Muscle layer of duodenum (tissue), 2 donors: ENCODE measurements around the gene STYXL1.
"Not testable (repeated sequence)": the region's sequence is repeated elsewhere in the genome, so short reads cannot be mapped to it uniquely, and the experiment has no call there.

Experiments used
- H3K27ac ChIP-seq: one replicate; pipeline ENCODE4 v1.7.0; 2013; ENCODE audit warnings: mild to moderate bottlenecking, low read length
- H3K27me3 ChIP-seq: one replicate; pipeline ENCODE4 v1.7.0; 2013; ENCODE audit warnings: low read depth, mild to moderate bottlenecking, control low read depth, low read length
- H3K36me3 ChIP-seq, 2 donors: one replicate each; pipeline ENCODE4 v1.7.0; 2013; ENCODE audit warnings: low read length in 2 of 2, control low read depth in 1 of 2, mild to moderate bottlenecking in 1 of 2; ENCODE audit not compliant: insufficient read depth in 2 of 2, control insufficient read depth in 1 of 2
- H3K4me1 ChIP-seq, 2 donors: one replicate each; pipeline ENCODE4 v1.7.0; 2013; ENCODE audit warnings: low read length in 2 of 2, mild to moderate bottlenecking in 2 of 2, control low read depth in 1 of 2, moderate library complexity in 1 of 2; ENCODE audit not compliant: insufficient read depth in 2 of 2, control insufficient read depth in 1 of 2
- H3K4me3 ChIP-seq, 2 donors: one replicate each; pipeline ENCODE4 v1.7.0; 2013; ENCODE audit warnings: low read length in 2 of 2, low read depth in 1 of 2, mild to moderate bottlenecking in 1 of 2
- H3K9me3 ChIP-seq, 2 donors: one replicate each; pipeline ENCODE4 v1.7.0; 2013; ENCODE audit warnings: low read length in 2 of 2, control low read depth in 1 of 2, mild to moderate bottlenecking in 1 of 2; ENCODE audit not compliant: control insufficient read depth in 1 of 2
- donor health status: healthy.

The STYXL1 gene

DNA sequence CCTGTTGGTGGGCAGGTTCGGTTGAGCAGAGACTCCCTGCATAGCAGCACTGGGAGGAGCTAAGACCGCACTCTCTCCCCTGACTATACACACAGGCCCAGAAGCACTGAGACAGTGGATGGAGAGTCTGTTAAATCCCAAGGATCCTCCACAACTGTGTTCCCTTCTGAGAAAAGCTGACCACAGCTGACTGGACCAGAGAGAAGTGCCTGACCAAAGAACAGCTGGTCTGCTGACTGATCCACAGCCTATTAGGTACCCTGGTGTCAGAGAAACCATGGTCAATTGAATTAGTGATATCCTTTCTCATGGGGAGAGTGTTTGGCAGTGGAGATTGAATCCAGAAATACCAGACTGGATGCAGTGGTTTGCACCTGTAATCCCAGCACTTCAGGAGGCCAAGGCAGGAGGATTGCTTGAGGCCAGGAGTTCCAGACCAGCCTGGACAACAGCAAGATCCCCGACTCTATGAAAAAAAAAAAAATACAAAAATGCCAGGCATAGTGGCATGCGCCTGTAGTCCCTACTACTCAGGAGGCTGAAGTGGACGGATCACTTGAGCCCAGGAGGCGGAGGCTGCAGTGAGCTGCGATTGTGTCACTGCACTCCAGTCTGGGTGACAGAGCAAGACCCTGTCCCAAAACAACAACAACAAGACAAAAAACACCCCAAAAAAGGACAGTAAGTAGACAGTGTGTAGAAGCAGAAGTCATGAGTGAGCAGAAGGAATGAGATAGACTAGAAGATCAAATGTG lies 25.6 kb downstream of the STYXL1 start:
- peaks cover 8 to 19% of the 10 kb centered on the region in 2 donors for H3K36me3 ChIP-seq
- no peak overlapping the region for H3K4me3 ChIP-seq
- H3K4me1 ChIP-seq = no peaks in the 10 kb centered on the region
- H3K27me3 ChIP-seq = no peaks in the 10 kb centered on the region
- H3K27ac ChIP-seq = no peak overlapping the region
- no peaks in the 10 kb centered on the region for H3K9me3 ChIP-seq

DNA sequence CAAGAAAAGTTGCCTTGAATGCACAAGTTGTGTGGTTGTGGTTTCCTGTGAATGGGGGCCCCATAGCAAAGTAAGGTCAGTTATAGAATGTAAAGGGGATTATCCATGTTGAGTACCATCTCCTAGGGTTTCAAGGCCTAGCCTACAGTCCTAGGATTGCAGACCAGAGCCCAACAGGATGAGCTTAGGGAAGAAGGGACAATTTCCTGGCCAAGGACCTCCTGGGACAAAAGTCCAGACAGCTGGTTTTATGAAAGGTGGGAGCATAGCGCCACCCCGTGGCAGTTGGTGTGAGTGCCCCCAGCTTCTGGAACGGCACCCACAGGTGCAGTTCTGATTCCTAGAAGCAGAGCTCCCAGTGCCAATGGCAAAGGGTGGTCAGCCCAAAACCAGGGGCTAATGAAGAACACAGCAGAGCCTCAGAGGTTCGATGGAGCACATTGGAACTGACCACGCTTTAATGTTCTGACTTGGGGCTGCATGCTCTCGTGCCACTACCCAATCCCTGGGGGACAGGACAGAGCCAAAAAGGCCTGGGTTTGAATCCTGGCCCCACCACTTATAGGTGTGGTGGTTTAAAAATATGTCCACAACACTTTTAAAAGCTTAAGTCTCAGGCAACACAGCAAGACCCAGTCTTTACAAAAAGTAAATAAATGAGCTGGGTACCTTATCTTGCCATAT lies 27.6 kb downstream of the STYXL1 start:
- Histone ChIP-seq H3K4me3 (no peak overlapping the region), H3K27ac (no peak overlapping the region), H3K36me3 (peaks cover 8 to 16% of the 10 kb centered on the region in 2 donors), H3K27me3 (no peaks in the 10 kb centered on the region), H3K4me1 (no peaks in the 10 kb centered on the region), H3K9me3 (no peaks in the 10 kb centered on the region)

DNA sequence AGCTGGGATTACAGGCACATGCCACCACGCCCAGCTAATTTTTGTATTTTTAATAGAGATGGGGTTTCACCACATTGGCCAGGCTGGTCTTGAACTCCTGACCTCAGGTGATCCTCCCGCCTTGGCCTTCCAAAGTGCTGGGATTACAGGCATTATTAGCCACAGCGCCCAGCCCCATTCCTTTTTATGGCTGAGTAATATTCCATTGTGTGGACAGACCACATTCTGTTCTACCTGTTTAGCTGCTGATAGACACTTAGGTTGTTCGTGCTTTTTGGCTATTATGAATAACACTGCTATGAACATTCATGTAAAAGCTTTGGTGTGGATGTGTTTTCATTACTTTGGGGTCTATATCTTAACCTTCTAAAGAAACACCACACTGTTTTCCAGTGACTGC lies 29.3 kb downstream of the STYXL1 start:
- H3K4me3 ChIP-seq, H3K4me1 ChIP-seq, H3K27ac ChIP-seq, H3K27me3 ChIP-seq, H3K9me3 ChIP-seq: not testable (repeated sequence)
- H3K36me3 ChIP-seq = peaks cover 8 to 16% of the 10 kb centered on the region in 2 donors

DNA sequence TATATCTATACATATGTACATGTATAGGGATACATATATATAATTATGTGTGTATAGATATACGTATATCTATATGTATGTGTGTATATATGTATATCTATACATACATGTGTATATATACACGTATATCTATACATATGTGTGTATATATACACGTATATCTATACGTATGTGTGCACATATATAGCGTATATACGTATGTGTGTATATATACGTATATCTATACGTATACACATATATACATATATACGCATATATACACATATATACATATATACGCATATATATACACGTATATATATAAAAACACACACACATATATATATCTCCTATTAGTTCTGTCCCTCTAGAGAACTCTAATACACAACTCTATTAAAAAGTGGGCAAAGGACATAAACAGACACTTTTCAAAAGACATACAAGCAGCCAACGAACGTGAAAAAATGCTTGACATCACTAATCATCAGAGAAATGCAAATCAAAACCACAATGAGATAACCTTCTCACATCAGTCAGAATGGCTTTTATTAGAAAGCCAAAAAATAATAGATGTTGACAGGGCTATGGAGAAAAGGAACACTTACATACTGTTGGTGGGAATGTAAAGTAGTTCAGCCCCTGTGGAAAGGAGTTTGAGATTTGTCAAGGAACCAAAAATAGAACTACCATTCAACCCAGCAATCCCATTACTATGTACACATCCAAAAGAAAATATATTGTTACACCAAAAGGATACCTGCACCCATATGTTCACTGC lies 31.4 kb downstream of the STYXL1 start:
- no peaks in the 10 kb centered on the region for H3K9me3 ChIP-seq
- H3K27ac ChIP-seq = no peak overlapping the region
- peaks cover under 1 to 8% of the 10 kb centered on the region in 2 donors for H3K36me3 ChIP-seq
- no peak overlapping the region for H3K4me3 ChIP-seq
- no peaks in the 10 kb centered on the region for H3K27me3 ChIP-seq
- H3K4me1 ChIP-seq = peaks cover 0 to 6% of the 10 kb centered on the region in 2 donors

DNA sequence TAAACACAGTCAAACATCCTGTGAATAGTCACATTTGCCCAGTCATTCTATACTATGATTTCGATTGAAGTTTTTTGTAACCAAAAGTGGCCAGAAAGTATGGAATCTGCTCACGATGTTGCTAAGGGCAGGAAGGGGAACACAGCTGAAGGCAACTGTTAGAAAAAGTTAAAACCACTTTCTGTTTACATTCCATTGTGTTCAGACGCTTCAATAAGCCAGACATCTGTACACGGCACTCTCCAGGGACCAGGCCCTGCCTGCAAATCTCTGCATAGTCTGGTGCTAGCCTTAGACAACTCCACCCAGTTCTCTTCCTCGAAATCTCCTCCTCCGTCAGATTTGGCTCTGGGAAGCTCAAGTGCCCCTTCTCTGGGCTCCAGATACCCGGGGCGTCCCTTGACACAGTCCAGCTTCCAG lies 36.3 kb downstream of the STYXL1 start:
- H3K27me3 ChIP-seq = no peaks in the 10 kb centered on the region
- peaks cover 4 to 12% of the 10 kb centered on the region in 2 donors for H3K4me1 ChIP-seq
- H3K9me3 ChIP-seq = no peaks in the 10 kb centered on the region
- H3K36me3 ChIP-seq = no peaks in the 10 kb centered on the region
- H3K27ac ChIP-seq = no peak overlapping the region
- H3K4me3 ChIP-seq = no peak overlapping the region

DNA sequence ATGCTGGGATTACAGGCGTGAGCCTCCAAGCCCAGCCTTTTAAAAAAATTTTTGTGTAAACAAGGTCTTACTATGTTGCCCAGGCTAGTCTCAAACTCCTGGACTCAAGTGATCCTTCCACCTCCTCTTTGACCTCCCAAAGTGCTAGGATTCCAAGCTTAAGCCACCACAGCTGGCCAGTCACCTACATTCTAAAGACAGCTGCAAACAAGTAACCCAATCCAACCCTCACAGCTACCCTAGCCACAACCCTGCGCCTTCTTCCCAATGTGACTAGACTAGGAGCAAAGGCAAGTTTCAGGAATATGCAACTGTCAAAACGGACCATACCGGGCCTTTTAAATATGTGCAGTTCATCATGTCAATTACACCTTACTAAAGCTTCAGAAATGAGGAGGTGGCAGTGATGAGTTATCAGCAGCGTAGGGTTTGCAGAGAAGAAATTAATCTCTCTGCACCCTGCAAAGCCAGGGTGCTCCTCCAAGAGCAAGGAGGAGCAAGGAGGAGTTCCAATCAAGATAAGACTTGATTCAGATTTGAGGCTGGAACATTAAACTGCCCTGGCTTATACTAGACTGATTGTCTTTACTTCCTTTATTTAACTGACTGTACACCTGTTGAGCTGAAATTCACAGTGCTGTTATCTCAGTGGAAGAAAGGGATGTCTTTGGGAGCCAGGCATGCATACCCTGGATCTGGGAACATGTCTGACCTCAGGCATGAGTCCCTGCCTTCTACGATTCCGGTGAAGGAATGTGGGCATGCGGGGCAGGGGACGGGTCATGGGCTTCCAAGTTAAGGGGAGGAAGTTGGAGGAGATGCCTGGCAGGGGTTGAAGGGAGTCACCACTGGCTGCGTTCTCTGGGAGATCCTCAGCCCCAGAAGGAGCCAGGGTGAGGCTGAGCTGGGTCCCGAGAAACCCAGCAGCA lies 37.9 kb downstream of the STYXL1 start:
- no peak overlapping the region for H3K27ac ChIP-seq
- H3K4me3 ChIP-seq = no peak overlapping the region
- no peaks in the 10 kb centered on the region for H3K9me3 ChIP-seq
- no peaks in the 10 kb centered on the region for H3K27me3 ChIP-seq
- H3K36me3 ChIP-seq = peaks cover 0 to 4% of the 10 kb centered on the region in 2 donors
- peaks cover 4 to 12% of the 10 kb centered on the region in 2 donors for H3K4me1 ChIP-seq

DNA sequence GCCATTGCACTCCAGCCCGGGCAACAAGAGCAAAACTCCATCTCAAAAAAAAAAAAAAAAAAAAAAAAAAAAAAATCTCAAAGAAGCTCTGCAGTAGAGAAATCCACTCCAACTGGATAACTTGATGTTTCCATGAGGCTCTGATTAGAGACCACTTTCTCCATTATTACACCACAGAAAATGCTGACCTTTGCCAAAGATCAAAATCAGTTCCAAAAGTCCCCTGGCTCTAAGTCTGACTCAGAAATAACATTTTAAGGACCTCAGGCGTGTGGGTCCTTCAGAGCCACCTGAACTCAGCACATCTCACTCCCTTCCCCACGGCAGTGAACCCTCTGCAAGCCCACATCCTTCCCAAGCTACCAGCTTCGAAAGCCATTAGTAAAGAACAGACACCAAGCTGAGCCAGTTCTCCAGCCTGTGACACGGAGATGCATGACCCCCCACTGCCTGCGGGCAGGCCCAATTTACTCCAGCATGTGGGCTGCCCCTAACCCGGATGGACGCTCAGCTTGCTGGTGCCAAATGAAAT lies 39.6 kb downstream of the STYXL1 start:
- H3K4me1 ChIP-seq = peaks cover 4 to 12% of the 10 kb centered on the region in 2 donors
- no peaks in the 10 kb centered on the region for H3K9me3 ChIP-seq
- H3K27ac ChIP-seq = no peak overlapping the region
- H3K27me3 ChIP-seq = no peaks in the 10 kb centered on the region
- no peak overlapping the region for H3K4me3 ChIP-seq
- H3K36me3 ChIP-seq = peaks cover 8 to 9% of the 10 kb centered on the region in 2 donors

DNA sequence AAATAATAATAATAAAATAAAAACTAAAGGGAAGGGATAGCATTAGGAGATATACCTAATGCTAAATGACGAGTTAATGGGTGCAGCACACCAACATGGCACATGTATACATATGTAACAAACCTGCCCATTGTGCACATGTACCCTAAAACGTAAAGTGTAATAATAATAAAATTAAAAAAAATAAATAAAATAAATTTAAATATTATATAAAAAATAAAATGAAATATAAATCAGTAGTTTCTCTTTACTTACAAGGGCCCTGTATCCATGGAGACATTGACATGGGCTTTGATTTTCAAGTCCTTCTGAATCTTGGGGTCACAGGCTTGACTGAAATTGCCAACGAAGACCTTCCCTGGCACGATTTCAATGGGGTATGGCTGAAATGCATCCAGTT lies 42.8 kb downstream of the STYXL1 start:
- H3K27ac ChIP-seq, H3K9me3 ChIP-seq, H3K27me3 ChIP-seq, H3K4me1 ChIP-seq, H3K4me3 ChIP-seq: not testable (repeated sequence)
- H3K36me3 ChIP-seq = peaks cover 9 to 16% of the 10 kb centered on the region in 2 donors

DNA sequence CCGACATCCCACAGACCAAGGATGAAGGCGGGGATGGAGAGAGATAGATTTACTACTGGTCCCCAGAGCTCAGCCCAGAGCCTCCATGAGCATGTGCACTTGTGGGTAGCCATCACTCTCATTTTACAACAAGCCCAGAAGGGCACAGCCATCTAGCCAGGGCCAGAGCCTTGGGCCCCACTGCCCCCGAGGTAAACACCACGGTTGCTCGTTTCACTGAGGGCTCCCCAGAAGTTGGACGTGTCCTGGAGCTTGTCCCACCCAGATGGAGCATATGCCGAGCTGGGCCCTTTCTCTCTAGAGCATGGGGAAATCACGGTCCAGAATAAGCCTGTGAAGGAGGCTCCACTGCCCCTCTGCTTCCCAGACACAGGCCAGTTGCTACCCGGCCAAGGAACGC lies 44.4 kb downstream of the STYXL1 start:
- Histone ChIP-seq H3K4me1 (no peaks in the 10 kb centered on the region), H3K27me3 (no peaks in the 10 kb centered on the region), H3K36me3 (peaks cover 9 to 16% of the 10 kb centered on the region in 2 donors), H3K4me3 (no peak overlapping the region), H3K9me3 (no peaks in the 10 kb centered on the region), H3K27ac (no peak overlapping the region)

DNA sequence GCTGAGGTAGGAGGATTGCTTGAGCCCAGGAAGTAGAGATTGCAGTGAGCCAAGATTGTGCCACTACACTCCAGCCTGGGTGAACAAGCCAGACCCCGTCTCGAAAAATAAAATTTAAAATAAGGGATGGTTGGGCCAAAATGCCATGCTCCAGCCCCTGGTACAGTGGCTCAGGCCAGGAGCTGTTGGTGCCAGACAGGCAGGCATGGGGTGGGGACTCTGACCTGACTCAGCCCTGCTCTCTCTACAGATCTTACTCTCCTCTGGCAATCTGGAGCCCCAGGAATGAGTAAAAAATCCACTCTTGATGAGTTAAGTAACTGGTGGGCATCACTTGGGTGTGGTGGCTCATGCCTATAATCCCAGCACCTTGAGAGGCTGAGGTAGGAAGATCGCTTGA lies 45.0 kb downstream of the STYXL1 start:
- no peak overlapping the region for H3K27ac ChIP-seq
- no peaks in the 10 kb centered on the region for H3K4me1 ChIP-seq
- H3K36me3 ChIP-seq = peaks cover 9 to 16% of the 10 kb centered on the region in 2 donors
- no peaks in the 10 kb centered on the region for H3K27me3 ChIP-seq
- H3K4me3 ChIP-seq = no peak overlapping the region
- H3K9me3 ChIP-seq = no peaks in the 10 kb centered on the region
